Keratinocyte (primary cell): ENCODE results near the gene DPH6. TPM values are rescaled to one million over a fixed set of nuclear protein-coding genes. Genes with fewer than 3 reads are reported as not detected.

Experiments used
- DNase-seq: peaks from one replicate; pipeline ENCODE4 v3.0.0-alpha.2; 2011; ENCODE audit warnings: low read depth, missing footprints, low spot score
- FAIRE-seq: peaks from 2 replicates; lab custom pipeline; 2011; peaks lifted over from hg19 to GRCh38; lab: Jason Lieb, UNC
- H2AFZ ChIP-seq: 2 replicates; pipeline ENCODE4 v1.6.0; 2012; ENCODE audit warnings: low read length, control low read depth, inconsistent platforms; ENCODE audit not compliant: control insufficient read depth
- H3K27ac ChIP-seq: 2 replicates; pipeline ENCODE4 v1.5.1; 2011; ENCODE audit warnings: low read length; ENCODE audit not compliant: control insufficient read depth, insufficient read depth
- H3K27me3 ChIP-seq: 3 replicates; pipeline ENCODE4 v1.6.0; 2011; ENCODE audit warnings: low read length; ENCODE audit not compliant: control insufficient read depth, insufficient read depth; ENCODE audit errors: extremely low read depth
- H3K36me3 ChIP-seq, 2 experiments: 2 replicates in 1 of 2; 3 replicates in 1 of 2; pipeline ENCODE4 v1.5.1; 2011; ENCODE audit warnings: low read length in 2 of 2, mild to moderate bottlenecking in 1 of 2; ENCODE audit not compliant: control insufficient read depth in 2 of 2, insufficient read depth in 2 of 2; ENCODE audit errors: extremely low read depth in 1 of 2
- H3K4me1 ChIP-seq: 3 replicates; pipeline ENCODE4 v1.5.1; 2011; ENCODE audit warnings: low read length; ENCODE audit not compliant: control insufficient read depth, insufficient read depth; ENCODE audit errors: extremely low read depth
- H3K4me2 ChIP-seq: 3 replicates; pipeline ENCODE4 v1.6.0; 2011; ENCODE audit warnings: low read depth, low read length; ENCODE audit not compliant: control insufficient read depth, insufficient read depth; ENCODE audit errors: extremely low read depth
- H3K4me3 ChIP-seq, 3 experiments: fragments of 200-600 bp in 1 of 3; sonication (generic) in 1 of 3; 2 replicates in 2 of 3; 3 replicates in 1 of 3; pipeline ENCODE4 v1.5.1; 2011 to 2016; ENCODE audit warnings: low read length in 3 of 3, mild to moderate bottlenecking in 3 of 3, control low read depth in 2 of 3, inconsistent platforms in 1 of 3, low read depth in 1 of 3, mixed read lengths in 1 of 3, mixed run types in 1 of 3, moderate library complexity in 1 of 3; ENCODE audit not compliant: control insufficient read depth in 2 of 3, insufficient read depth in 2 of 3; ENCODE audit errors: extremely low read depth in 1 of 3
- H3K79me2 ChIP-seq: 2 replicates; pipeline ENCODE4 v1.6.0; 2012; ENCODE audit warnings: low read length; ENCODE audit not compliant: control insufficient read depth, insufficient read depth
- H3K9ac ChIP-seq: 3 replicates; pipeline ENCODE4 v1.6.0; 2011; ENCODE audit warnings: low read length; ENCODE audit not compliant: control insufficient read depth, insufficient read depth; ENCODE audit errors: extremely low read depth
- H3K9me1 ChIP-seq: 3 replicates; pipeline ENCODE4 v1.6.0; 2011; ENCODE audit warnings: low read length; ENCODE audit not compliant: control insufficient read depth, insufficient read depth; ENCODE audit errors: extremely low read depth
- H3K9me3 ChIP-seq: 2 replicates; pipeline ENCODE4 v1.5.1; 2012; ENCODE audit warnings: low read depth, low read length; ENCODE audit not compliant: control insufficient read depth
- H4K20me1 ChIP-seq: 3 replicates; pipeline ENCODE4 v1.6.0; 2011; ENCODE audit warnings: low read length; ENCODE audit not compliant: control insufficient read depth, insufficient read depth; ENCODE audit errors: extremely low read depth
- EZH2 ChIP-seq: IDR thresholded peaks from one replicate; pipeline ENCODE4 v1.6.1; 2012; ENCODE audit warnings: inconsistent platforms, mild to moderate bottlenecking, low read length, moderate library complexity
- dilution Hi-C: fragments of 300-500 bp; cut with MboI; formaldehyde crosslinking; loops from one replicate; pipeline ENCODE4 v1.7.0; 2020; ENCODE audit warnings: low sequenced_read_pairs; ENCODE audit not compliant: extremely low pct_ligation_motif_present
- polyA plus RNA-seq, 5 experiments: library from polyadenylated mRNA; depleted of rRNA in 3 of 5; stranded (reverse) in 3 of 5; stranded (forward) in 1 of 5; unstranded in 1 of 5; fragments of >200 nt; gene quantifications; 1 replicate in 1 of 5; 2 replicates in 3 of 5; 3 replicates in 1 of 5; pipeline versions ENCODE4 v1.2.1 to v1.2.3, GENCODE V29; 2011 to 2012; ENCODE audit warnings: missing spikeins in 2 of 5, low read depth in 1 of 5, low replicate concordance in 1 of 5
- TF ChIP-seq, protein P1 (sequence below), 3 experiments: IDR thresholded peaks in 1 of 3; conservative IDR thresholded peaks in 1 of 3; optimal IDR thresholded peaks in 1 of 3; 2 replicates in 2 of 3; 3 replicates in 1 of 3; pipeline versions ENCODE3 to v1.5.1; 2011; ENCODE audit warnings: low read length in 3 of 3, mild to moderate bottlenecking in 3 of 3, moderate library complexity in 2 of 3, control low read depth in 1 of 3, inconsistent platforms in 1 of 3; ENCODE audit not compliant: insufficient read depth in 2 of 3; ENCODE audit errors: extremely low read depth in 1 of 3

The DPH6 gene
- polyA plus RNA-seq, 1 donor (not counting 4 experiments of a cell fraction or from before 2014, with no cell fraction given): 13.6 TPM

DNA sequence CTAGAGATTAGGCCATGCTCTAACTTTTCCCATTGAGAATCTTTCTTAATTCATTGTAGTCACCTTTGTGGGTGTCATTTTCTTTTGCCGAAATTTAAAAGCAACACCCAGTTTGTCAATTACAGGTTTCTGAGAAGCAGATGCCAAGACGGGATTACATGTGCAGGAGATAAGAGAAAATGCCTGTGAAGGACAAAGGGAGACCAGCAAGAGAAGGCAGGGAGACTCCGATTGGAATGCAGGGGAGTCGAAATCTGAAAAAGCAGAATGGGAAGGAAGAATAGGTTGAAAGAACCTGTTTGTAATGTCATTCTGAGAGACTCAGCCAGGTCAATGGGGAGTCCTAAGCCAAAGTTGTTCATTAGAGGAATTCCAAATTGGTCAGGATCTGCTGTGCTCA, 3.6 kb upstream of the DPH6 start:
- DNase-seq: no peak
- Histone ChIP-seq H3K9ac (no peak overlapping the region), H4K20me1 (no peaks in the 10 kb centered on the region), H3K9me3 (no peaks in the 10 kb centered on the region), H3K36me3 (no peaks in the 10 kb centered on the region), H3K9me1 (no peaks in the 10 kb centered on the region), H2AFZ (no peak overlapping the region), H3K4me2 (no peak overlapping the region), H3K27me3 (no peaks in the 10 kb centered on the region), H3K27ac (no peak overlapping the region), H3K79me2 (no peaks in the 10 kb centered on the region), H3K4me3 (no peak overlapping the region), H3K4me1 (peaks cover 13% of the 10 kb centered on the region)
- no peak for TF ChIP-seq EZH2
- TF ChIP-seq, protein P1, sequence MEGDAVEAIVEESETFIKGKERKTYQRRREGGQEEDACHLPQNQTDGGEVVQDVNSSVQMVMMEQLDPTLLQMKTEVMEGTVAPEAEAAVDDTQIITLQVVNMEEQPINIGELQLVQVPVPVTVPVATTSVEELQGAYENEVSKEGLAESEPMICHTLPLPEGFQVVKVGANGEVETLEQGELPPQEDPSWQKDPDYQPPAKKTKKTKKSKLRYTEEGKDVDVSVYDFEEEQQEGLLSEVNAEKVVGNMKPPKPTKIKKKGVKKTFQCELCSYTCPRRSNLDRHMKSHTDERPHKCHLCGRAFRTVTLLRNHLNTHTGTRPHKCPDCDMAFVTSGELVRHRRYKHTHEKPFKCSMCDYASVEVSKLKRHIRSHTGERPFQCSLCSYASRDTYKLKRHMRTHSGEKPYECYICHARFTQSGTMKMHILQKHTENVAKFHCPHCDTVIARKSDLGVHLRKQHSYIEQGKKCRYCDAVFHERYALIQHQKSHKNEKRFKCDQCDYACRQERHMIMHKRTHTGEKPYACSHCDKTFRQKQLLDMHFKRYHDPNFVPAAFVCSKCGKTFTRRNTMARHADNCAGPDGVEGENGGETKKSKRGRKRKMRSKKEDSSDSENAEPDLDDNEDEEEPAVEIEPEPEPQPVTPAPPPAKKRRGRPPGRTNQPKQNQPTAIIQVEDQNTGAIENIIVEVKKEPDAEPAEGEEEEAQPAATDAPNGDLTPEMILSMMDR (optimal IDR thresholded peaks at IDR 0.05 in 1 of 3, IDR thresholded peaks at IDR 0.05 in 1 of 3, conservative IDR thresholded peaks at IDR 0.05 in 1 of 3; ENCODE audit: extremely low read depth in 1 of 3, insufficient read depth in 2 of 3, low read length in 3 of 3): no peak
- dilution Hi-C loops: no loop called here
- no peak for FAIRE-seq

DNA sequence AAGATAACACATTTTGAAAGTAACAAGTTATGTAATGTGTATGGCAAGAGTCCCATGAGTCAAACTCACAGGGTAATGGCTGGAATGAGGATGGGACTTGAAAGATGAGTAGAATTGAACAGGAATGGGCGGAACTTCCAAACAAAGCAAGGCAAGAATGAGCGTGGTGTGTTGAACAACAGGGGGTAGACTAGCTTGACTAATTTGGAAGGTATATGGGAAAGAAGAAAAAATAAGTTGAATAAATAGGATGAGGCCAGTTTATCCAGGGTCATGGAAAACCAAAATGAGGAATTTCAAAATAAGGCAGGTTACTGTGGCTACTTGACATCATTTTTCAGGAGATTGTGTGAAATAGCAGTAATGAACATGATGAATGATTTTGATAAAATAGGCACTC, 2.5 kb upstream of the DPH6 start:
- Histone ChIP-seq H3K79me2 (no peaks in the 10 kb centered on the region), H3K27me3 (no peaks in the 10 kb centered on the region), H3K9me3 (no peaks in the 10 kb centered on the region), H3K4me1 (peaks cover 14% of the 10 kb centered on the region), H3K27ac (no peak overlapping the region), H3K36me3 (no peaks in the 10 kb centered on the region), H2AFZ (no peak overlapping the region), H3K4me3 (no peak overlapping the region), H4K20me1 (no peaks in the 10 kb centered on the region), H3K9me1 (no peaks in the 10 kb centered on the region), H3K9ac (no peak overlapping the region), H3K4me2 (no peak overlapping the region)
- DNase-seq: no peak
- no peak for FAIRE-seq
- dilution Hi-C loops: no loop called here
- no peak for TF ChIP-seq EZH2
- TF ChIP-seq, protein P1 (optimal IDR thresholded peaks at IDR 0.05 in 1 of 3, IDR thresholded peaks at IDR 0.05 in 1 of 3, conservative IDR thresholded peaks at IDR 0.05 in 1 of 3; ENCODE audit: extremely low read depth in 1 of 3, insufficient read depth in 2 of 3, low read length in 3 of 3): no peak
